ENCODE data around the gene MECP2.

The MECP2 gene

DNA sequence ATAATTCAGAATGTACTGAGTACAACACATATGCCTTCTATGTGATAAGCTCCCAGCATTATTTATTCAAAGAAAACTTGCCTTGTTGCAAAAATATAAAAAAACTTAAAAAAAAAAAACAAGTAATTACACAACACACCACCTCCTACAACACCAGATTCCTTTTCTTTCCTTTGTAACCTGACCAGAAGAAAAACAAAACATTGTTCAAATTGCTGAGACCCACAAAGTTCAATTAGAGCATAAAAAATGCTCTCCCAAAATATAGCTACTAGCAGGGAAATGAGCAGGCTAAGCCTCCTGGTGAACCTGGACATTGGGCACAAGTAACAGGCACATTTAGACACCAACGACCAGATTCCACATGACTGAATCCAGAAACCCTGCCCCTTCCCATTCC lies 38.3 kb downstream of the MECP2 start:
- DNase-seq, result no peak

GRCh38 chrX:154058214-154058997 lies 39.1 kb downstream of the MECP2 start:
- DNase-seq, result no peak

DNA sequence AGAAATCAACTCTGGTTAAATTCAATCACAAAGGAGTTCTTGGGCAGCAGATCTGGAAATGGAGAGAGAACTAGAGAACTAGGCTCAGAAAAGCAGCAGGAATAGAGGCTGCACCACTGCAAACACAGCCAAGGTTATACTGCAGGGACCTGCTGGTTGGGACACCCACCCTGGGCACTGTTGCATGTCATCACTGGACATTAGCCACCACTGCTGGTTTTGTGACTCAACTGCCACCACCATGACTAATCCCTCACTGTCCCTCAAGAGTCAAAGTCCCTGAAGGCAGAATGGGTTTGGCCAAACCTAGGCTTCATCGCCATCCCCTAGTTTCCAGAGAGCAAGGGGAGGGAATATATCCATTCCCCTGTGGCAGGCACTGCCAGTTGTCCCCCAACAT lies 39.7 kb downstream of the MECP2 start:
- no peak for DNase-seq

DNA sequence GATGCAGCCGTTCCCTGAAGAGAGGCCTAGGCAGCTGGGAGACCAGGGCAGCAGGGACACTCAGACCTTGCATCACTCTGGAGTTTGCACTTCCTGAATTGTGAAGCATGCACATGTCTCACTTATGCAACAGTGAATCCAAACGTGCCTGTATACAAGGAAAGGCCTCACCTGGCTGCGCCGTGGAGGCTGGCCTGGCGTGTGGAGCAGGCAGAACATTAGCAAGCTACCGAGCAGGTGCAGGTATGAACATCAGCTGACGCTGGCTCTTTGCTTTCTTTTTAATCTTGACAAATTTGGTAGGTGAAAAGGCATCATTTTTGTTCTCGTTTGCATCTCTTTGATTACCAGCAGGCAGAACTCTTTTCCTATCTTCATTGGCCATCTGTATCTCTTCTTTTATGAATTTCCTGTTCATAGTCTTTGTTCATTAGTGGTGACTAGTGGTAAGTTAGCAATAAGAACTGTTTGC lies 40.7 kb downstream of the MECP2 start:
- DNase-seq, result no peak

DNA sequence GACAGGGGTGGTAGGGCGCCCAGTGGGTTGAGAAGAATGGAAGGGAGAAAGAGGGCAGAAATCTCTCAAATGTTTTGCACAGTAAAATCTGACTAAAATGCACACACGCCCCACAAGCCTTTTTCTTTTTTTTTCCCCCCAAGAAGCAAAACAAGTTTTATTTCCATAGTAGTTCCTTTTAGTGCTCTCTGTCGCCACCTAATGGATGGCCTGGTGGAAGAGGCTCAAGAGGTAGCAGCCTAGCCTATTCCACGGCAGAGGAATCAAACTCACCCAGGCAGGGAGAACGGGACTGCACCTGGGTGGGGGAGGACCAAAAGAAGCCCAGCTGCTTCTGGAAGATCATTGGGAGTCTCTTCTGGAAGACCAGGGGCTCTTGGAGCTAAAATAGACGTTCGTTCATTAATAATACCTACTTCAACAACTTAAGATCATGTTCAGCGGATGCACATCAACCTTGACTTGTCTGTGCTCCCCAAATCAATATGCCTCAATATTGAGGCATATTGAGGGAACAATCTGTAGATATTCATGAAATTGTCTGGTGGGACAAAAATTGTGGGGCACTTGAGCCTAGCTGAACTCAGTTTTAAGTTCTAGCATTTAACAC lies 46.2 kb downstream of the MECP2 start:
- peak in 1 of 2 experiments; percentile 47 for DNase-seq

GRCh38 chrX:154050113-154050495 lies 47.4 kb downstream of the MECP2 start:
- DNase-seq, result no peak

DNA sequence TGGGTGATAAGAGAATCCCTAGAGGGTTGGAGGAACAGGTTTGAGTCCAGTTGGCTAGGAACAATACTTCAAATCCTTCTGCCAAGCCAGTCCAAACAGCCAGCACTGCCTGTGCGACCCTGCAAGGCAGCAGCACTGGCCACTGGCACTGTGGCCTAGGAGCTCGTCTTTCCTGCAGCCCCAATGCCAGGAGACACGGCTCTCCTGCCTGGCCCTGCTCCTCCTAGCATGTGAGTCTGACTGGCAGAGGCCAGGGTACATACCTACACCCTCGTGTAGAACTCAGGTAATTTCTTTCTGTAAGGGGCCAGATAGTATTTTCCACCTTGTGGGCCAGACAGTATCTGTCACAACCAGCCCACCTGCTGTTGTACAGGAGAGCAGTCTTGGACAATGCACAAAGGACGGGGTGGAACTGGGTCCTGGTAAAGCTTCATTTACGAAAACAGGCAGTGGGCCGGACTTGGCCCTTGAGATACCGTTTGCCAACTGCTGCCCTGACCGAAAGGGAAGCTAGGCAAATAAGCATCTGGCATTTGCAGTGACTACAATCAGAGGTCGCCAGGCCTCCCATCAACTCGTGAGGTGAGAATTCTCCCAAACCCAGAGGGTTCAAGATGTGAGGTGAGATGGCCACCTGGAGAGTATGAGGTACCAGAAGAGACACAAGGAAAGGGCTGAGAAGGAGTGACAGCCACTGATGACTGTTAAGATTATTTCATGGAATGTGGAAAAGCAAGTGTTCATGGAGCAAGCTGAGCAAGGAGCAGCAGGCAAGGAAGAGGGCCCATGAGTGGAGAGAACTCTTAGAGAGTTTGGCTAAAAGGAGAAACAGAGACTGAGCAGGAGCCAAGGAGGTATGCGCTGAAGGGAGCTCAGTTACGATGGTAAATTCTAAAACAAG lies 48.1 kb downstream of the MECP2 start:
- no peak for DNase-seq

DNA sequence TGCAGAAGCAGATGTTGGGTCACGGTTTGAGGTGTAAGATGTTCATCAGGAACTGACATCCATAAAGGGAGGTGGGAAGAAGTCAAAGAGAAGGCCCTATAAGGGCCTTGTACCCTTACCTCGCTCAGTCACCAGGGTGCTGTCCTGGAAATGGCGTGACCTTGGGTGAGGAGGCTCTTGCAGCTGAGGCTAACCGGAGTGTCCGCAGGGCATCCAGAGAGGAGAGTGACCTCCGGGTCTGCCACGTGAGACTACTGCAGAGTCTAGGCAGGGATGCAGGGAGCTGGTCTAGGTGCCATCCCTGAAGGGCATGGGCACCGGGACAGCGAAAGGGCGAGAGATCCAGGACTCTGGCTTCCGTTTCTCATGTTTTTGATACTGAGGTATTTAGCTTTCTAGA lies 49.1 kb downstream of the MECP2 start:
- no peak for DNase-seq

DNA sequence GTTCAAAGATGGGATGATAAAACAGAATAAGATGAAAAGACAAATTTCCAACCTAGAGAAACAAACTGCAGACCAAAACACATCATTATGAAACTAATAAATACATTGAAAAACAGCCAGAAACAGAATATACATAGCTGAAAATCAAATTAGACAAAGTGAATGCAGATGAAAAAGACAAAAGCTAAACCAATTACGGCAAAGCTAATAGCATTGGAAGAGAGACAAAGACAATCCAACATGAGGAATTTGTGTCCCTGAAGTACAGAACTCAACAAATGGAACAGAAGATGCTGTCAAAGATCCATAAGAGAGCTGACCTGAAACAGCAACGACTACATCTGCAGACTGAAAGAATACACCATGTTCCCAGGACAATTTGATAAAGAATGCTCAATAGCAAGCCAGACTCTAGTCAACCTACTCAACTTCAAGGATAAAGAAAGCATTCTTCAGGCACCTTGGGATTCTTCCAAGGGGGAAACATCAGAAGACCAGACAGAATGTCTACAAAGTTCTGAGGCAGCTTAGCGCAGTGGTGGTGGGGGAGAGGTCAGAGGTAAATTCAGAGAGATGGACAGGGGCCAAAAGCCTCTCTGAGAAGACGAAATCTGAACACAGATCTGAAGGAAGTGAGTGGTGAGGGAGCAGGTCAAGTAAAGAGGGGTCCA lies 50.4 kb downstream of the MECP2 start:
- no peak for DNase-seq

DNA sequence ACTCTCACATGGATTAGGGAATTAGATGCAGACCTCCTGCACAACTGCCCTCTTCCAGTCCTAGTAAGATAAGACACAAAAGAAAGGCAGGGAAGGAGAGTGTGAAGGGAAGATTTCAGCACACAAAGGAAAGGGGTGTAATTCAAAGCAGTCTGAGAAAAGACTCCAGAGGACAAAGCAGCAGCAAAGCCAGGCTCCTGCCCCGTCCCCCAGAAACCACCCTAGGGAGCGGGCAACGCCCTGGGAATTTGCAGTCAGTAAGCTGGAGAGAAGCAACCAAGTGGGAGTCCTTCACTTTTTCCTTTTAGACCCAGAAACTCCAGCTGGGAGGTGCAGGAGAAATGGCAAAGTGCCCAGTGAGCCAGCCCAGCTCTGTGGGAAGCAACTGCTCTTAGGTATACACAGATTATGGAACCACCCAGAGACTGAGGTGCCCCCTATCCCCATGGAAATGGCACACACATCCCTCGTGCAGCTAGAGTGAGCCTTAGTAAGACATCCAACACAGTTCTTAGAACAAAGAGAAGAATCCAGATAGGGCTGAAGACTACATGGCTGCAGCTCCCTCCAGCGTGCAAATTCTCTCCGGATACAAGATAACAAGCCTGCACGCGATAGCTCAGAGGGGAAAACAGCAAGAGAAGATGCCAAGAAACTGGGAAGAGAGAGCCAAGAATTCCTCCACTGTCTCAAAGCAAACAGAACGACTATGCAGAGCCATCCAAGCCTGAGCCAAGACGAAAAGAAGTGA lies 51.3 kb downstream of the MECP2 start:
- DNase-seq, result no peak

DNA sequence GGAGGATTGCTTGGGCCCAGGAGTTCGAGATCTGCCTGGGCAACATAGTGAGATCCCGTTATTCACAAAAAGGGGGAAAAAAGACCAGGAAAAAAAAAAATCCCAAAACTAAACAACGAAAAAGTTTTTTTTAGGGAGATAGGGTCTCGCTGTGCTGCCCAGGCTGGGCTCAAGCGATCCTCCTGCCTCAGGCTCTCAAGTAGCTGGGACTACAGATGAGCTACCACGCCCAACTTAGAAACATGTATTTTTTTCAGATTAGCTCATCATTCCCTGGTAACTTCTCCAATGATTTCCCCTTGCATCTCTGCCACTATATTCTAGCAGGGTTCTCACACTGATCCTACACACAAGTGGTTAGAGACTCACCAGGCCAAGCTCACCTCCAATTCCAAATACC lies 53.4 kb downstream of the MECP2 start:
- no peak for DNase-seq

DNA sequence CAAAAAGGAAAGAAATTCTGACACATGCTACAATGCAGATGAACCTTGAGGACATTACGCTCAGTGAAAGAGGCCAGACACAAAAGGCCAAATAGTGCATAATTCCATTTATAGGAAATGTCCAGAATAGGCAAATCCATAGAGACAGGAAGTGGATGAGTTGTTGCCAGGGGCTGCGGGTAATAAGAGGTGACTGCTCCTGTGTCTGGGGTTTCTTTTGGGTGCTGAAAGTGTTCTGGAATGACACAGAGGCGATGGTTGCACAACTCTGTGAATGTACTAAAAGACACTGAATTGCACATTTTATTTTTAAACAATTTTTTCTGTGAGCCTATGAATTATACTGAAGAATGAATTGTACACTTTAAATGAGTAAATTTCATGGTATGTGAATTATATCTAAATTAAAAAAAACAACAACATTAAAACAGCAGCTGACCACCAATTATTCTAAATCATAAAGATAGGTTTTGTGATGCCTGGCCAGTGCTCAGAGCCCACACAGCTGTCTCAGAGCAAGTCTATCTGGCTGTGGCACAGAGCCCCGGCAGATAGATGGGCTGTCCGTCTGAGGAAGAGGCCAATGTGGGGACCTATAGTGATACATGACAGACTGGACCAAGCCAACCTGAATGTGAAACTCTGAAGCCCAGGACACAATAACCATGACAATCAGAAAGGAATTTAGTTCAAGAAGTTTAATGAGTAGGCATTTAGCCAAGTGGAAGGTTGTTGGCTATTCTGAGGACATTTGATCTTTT lies 54.3 kb downstream of the MECP2 start:
- DNase-seq, result no peak

- no peak for DNase-seq
Observed at GRCh38 chrX:154040863-154041262, 56.7 kb downstream of the MECP2 start.

DNA sequence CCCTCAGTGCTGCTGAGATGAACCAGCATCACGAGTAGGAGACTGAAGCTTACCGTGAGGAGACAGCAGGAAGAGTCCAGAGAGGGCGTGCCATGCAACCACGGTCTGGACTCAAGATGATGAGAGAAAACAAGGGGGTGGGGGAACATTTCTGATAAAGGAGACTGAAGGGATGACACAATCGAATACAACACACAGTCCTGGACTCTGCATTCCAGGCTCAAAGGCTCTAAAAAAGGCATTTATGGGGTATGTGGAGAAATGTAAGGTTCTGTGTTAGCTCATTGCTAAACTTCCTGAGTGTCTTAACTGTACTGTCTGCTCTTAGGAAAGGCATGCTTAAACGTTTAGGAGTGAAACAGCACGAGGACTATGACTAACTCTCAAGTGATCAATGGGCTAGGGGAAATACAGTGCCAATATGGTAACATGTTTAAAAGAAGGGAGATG lies 57.2 kb downstream of the MECP2 start:
- no peak for DNase-seq

GRCh38 chrX:154039577-154039976 lies 57.9 kb downstream of the MECP2 start:
- DNase-seq, result no peak

DNA sequence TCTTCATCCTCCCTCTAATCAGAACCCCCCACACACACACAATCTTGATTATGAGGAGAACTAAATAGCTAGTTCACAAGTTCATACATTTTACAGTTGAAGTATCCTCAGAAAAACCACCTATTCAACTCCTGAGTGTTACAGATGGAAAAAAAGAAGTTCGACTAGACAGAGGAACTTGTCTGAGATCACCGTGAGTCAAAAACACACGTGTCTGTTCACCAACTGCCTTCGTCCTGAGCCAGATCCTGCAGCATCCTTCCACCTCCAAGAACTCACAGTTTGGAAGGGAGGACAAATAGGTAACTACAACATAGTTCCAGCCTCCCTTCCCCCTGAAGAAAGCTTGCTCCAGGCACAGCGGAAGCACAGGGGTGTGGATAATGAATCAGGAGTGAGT lies 58.9 kb downstream of the MECP2 start:
- DNase-seq, result no peak

DNA sequence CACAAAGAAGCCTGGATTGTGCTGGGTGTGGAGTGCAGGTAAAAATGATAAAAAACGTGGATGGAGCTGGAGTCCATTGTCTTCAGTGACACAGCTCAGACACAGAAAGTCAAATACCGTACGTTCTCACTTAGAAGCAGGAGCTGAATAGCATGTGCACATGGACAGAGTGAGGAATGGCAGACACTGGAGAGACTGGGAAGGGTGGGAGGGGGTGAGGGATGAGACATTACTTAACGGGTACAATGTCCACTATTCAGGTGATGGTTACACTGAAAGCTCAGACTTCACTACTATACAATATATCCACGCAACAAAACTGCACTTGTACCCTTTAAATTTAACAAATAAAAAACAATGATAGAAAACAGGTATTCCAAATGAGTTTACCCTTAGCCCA lies 59.8 kb downstream of the MECP2 start:
- DNase-seq, result no peak

- DNase-seq, result no peak
Observed at GRCh38 chrX:154036513-154036912, 61.0 kb downstream of the MECP2 start.

GRCh38 chrX:154033848-154034247 lies 63.7 kb downstream of the MECP2 start:
- DNase-seq, result no peak

DNA sequence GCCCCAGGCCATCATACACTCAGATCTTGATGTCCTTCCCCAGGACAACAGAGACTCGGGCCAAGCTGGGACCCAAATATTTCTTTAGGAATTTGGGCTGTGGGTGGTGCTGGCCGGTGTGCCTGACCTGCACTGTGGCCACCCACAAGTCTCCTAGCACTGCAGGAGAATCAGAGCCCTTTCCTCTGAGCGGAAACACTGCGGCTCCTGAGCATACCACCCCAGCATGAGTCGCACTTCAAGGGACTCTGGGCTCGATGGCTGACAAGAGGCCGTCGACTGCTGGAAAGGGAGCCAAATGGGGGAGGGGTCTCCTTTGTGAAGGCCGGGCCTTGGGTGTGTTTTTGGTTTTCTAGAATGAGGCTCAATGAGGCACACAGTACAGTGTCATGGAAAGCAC lies 64.9 kb downstream of the MECP2 start:
- no peak for DNase-seq

- DNase-seq, result no peak
Observed at GRCh38 chrX:154032160-154032559, 65.4 kb downstream of the MECP2 start.
